SK-N-SH (cell line): ENCODE results near the gene PABPN1L. TPM values are rescaled to one million over a fixed set of nuclear protein-coding genes. Genes with fewer than 3 reads are reported as not detected.
A peak's percentile ranks its signal among the peaks of the same experiment; 100 is the strongest.

Source experiments
- CTCF ChIA-PET: fragments of 300-600, 350-600 bp; formaldehyde crosslinking; extraction: SDS; loops from one replicate; lab custom pipeline; 2021; lab: Yijun Ruan, JAX
- POLR2A ChIA-PET: fragments of 350-600 bp; sonication (Branson Sonifier 250); formaldehyde crosslinking; extraction: SDS; loops from one replicate; lab custom pipeline; 2020; ENCODE audit warnings: antibody characterized with exemption, inconsistent platforms; lab: Yijun Ruan, JAX
- DNase-seq: peaks from one replicate; pipeline ENCODE4 v3.0.0; 2012
- H2AFZ ChIP-seq: fragments of 200-600 bp; sonication (generic); 2 replicates; pipeline ENCODE4 v1.8.1; 2016; ENCODE audit warnings: antibody characterized with exemption, mild to moderate bottlenecking, low read depth
- H3F3A ChIP-seq: fragments of 200-600 bp; sonication (generic); replicated peaks from 2 replicates; pipeline ENCODE3; 2016; ENCODE audit warnings: antibody characterized with exemption, mild to moderate bottlenecking; ENCODE audit not compliant: insufficient read depth
- H3K27ac ChIP-seq, 2 experiments: fragments of 200-500 bp in 1 of 2; fragments of 200-600 bp in 1 of 2; sonication (Bioruptor generic) in 1 of 2; sonication (generic), shearing (Covaris generic) in 1 of 2; 2 replicates each; pipeline versions ENCODE4 v1.5.1 to v1.6.1; 2014 to 2016; ENCODE audit warnings: low read depth in 2 of 2, inconsistent platforms in 1 of 2, low read length in 1 of 2, mild to moderate bottlenecking in 1 of 2, mixed read lengths in 1 of 2
- H3K27me3 ChIP-seq: fragments of 200-600 bp; sonication (generic), shearing (Covaris generic); 2 replicates; pipeline ENCODE4 v1.6.1; 2016; ENCODE audit warnings: mixed run types; ENCODE audit not compliant: insufficient read depth
- H3K36me3 ChIP-seq, 2 experiments: fragments of 200-500 bp in 1 of 2; fragments of 200-600 bp in 1 of 2; sonication (Bioruptor generic) in 1 of 2; sonication (generic) in 1 of 2; replicated peaks in 1 of 2; 2 replicates each; pipeline versions ENCODE3 to v1.5.1; 2014 to 2016; ENCODE audit warnings: low read length in 1 of 2, mild to moderate bottlenecking in 1 of 2; ENCODE audit not compliant: insufficient read depth in 2 of 2, control insufficient read depth in 1 of 2
- H3K4me1 ChIP-seq, 2 experiments: fragments of 200-500 bp in 1 of 2; fragments of 200-600 bp in 1 of 2; sonication (Bioruptor generic) in 1 of 2; sonication (generic), shearing (Covaris generic) in 1 of 2; 2 replicates each; pipeline versions ENCODE4 v1.5.1 to v1.6.1; 2014 to 2016; ENCODE audit warnings: low read depth in 1 of 2, low read length in 1 of 2, mixed run types in 1 of 2; ENCODE audit not compliant: insufficient read depth in 2 of 2, control insufficient read depth in 1 of 2
- H3K4me2 ChIP-seq: fragments of 200-600 bp; sonication (generic), shearing (Covaris generic); 2 replicates; pipeline ENCODE4 v1.6.1; 2017; ENCODE audit warnings: mixed run types
- H3K4me3 ChIP-seq, 2 experiments: fragments of 200-500 bp in 1 of 2; fragments of 200-600 bp in 1 of 2; sonication (Bioruptor generic) in 1 of 2; sonication (generic), shearing (Covaris generic) in 1 of 2; 2 replicates each; pipeline versions ENCODE4 v1.5.1 to v1.8.1; 2014 to 2016; ENCODE audit warnings: low read depth in 2 of 2, inconsistent platforms in 1 of 2, low read length in 1 of 2, mild to moderate bottlenecking in 1 of 2, mixed read lengths in 1 of 2, moderate library complexity in 1 of 2
- H3K79me2 ChIP-seq: fragments of 200-600 bp; sonication (generic); 2 replicates; pipeline ENCODE4 v1.8.1; 2017; ENCODE audit warnings: mild to moderate bottlenecking; ENCODE audit not compliant: insufficient read depth
- H3K9ac ChIP-seq: fragments of 200-600 bp; sonication (generic); 2 replicates; pipeline ENCODE4 v1.6.1; 2017; ENCODE audit warnings: mixed run types
- H3K9me2 ChIP-seq: fragments of 200-600 bp; sonication (generic); 2 replicates; pipeline ENCODE4 v1.6.1; 2017; ENCODE audit warnings: mixed run types
- H3K9me3 ChIP-seq: fragments of 200-600 bp; sonication (generic); 2 replicates; pipeline ENCODE4 v1.6.1; 2017; ENCODE audit warnings: mixed run types, mild to moderate bottlenecking, moderate library complexity
- H4K20me1 ChIP-seq: fragments of 200-600 bp; sonication (generic); 2 replicates; pipeline ENCODE4 v1.6.1; 2017; ENCODE audit warnings: mild to moderate bottlenecking, mixed run types; ENCODE audit not compliant: insufficient read depth
- FOXM1 ChIP-seq: IDR thresholded peaks from 2 replicates; pipeline ENCODE4 v1.4.0; 2012; ENCODE audit warnings: low read depth, mild to moderate bottlenecking
- NRF1 ChIP-seq: IDR thresholded peaks from 2 replicates; pipeline ENCODE4 v1.6.1; 2012; ENCODE audit warnings: low read depth, mild to moderate bottlenecking, low read length
- RXRA ChIP-seq: IDR thresholded peaks from 2 replicates; pipeline ENCODE4 v1.4.0; 2012; ENCODE audit warnings: low read depth, mild to moderate bottlenecking, borderline replicate concordance
- SMC3 ChIP-seq: IDR thresholded peaks from 2 replicates; pipeline ENCODE4 v1.6.1; 2012; ENCODE audit warnings: low read depth, low read length, improper control_type of control experiment
- ZBTB33 ChIP-seq: IDR thresholded peaks from 2 replicates; pipeline ENCODE4 v1.4.0; 2012; ENCODE audit warnings: low read depth, borderline replicate concordance
- WGBS: methylation state at CpG from one replicate; pipeline ENCODE4 v1.1.6; 2017; ENCODE audit warnings: low lambda C conversion rate; 5-methylcytosine and 5-hydroxymethylcytosine counted together
- polyA plus RNA-seq, 3 experiments: library from polyadenylated mRNA; depleted of rRNA; stranded (reverse); fragments of >200 nt; gene quantifications; 2 replicates each; pipeline ENCODE4 v1.2.3, GENCODE V29; 2012
- TF ChIP-seq, protein P1 (sequence below): fragments of 200-600 bp; sonication (generic); IDR thresholded peaks from 2 replicates; pipeline ENCODE4 v1.6.1; 2017; ENCODE audit warnings: antibody characterized with exemption, mild to moderate bottlenecking, moderate library complexity
- TF ChIP-seq, protein P2 (sequence below): fragments of 150-350 bp; IDR thresholded peaks from 2 replicates; pipeline ENCODE4 v1.6.1; 2016; ENCODE audit warnings: mild to moderate bottlenecking, low read depth, low read length

PABPN1L gene
- polyA plus RNA-seq, 1 of the 3 experiments (the other 2 are of a cell fraction): not detected

DNA sequence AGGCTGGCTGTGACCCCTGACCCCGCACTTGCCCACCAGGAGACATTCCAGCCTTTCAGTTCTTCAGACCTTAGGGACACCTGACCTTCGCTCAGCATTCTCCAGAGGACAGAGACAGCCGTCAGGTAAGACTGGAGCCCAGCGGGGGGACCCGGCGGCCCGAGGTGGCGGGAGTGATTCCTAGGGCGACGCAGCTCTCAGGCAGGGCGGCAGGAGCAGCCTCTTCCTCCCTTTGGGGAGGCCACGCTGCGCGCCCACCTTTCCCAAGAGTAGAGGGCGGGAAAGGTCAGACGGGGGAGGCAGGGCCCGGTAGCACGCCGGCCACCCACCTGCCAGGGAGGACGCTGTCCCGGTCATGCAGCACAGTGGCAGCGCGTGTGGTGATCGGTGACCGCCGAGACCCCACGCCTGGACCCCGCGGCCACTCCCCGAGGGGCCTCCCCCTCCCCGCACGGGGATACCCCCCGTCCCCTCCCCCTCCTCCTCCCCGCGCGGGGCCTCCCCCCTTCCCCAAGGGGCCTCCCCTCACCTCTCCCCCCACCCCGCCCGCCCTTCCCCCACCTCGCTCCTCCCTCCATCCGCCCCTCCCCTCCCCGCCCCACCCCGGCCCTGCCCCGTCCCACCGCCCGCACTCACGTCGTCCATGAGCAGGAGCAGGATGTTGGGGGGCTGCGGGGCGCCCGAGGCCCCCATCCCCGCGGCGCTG, 10.2 kb downstream of the PABPN1L start:
- TF ChIP-seq, protein P1, sequence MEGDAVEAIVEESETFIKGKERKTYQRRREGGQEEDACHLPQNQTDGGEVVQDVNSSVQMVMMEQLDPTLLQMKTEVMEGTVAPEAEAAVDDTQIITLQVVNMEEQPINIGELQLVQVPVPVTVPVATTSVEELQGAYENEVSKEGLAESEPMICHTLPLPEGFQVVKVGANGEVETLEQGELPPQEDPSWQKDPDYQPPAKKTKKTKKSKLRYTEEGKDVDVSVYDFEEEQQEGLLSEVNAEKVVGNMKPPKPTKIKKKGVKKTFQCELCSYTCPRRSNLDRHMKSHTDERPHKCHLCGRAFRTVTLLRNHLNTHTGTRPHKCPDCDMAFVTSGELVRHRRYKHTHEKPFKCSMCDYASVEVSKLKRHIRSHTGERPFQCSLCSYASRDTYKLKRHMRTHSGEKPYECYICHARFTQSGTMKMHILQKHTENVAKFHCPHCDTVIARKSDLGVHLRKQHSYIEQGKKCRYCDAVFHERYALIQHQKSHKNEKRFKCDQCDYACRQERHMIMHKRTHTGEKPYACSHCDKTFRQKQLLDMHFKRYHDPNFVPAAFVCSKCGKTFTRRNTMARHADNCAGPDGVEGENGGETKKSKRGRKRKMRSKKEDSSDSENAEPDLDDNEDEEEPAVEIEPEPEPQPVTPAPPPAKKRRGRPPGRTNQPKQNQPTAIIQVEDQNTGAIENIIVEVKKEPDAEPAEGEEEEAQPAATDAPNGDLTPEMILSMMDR: no peak
- no peak for TF ChIP-seq NRF1
- TF ChIP-seq FOXM1: no peak
- no peak for TF ChIP-seq SMC3
- no peak for TF ChIP-seq ZBTB33
- no peak for TF ChIP-seq RXRA
- H3K4me2 ChIP-seq: peak overlapping the region; percentile 99
- 0 out of 2 replicates have a peak, but pooled peaks cover 11% of the 10 kb centered on the region for H4K20me1 ChIP-seq
- H3K9me3 ChIP-seq: no peaks in the 10 kb centered on the region
- peak overlapping the region; percentile 85; the same call in 1 of the 2 replicates for H3K9ac ChIP-seq
- CTCF ChIA-PET: interaction anchor here (0.8 to 3.1 kb wide), 15 partner anchors 10 to 360 kb away, joined by 3 to 42 read pairs (median 5); partner anchors contain the start of genes APRT and PABPN1L
- H3K4me1 ChIP-seq: peaks cover 5 to 15% of the 10 kb centered on the region in 2 experiments; a peak in 1 of 4 replicates
- POLR2A ChIA-PET: no interaction called here
- peak overlapping the region; percentile 90 to 98 for H3K4me3 ChIP-seq
- WGBS: 14% methylated on average over 41 of the region's 53 CpGs
- peaks cover 3 to 28% of the 10 kb centered on the region in 2 experiments for H3K36me3 ChIP-seq
- H3K27me3 ChIP-seq: no peaks in the 10 kb centered on the region
- peaks cover 12% of the 10 kb centered on the region for H3F3A ChIP-seq
- peaks cover 20% of the 10 kb centered on the region for H3K79me2 ChIP-seq
- H3K9me2 ChIP-seq: no peaks in the 10 kb centered on the region
- no peak for DNase-seq
- no peak overlapping the region for H2AFZ ChIP-seq
- H3K27ac ChIP-seq: peak overlapping the region in 1 of 2 experiments; percentile 69; a peak in 1 of 4 replicates

DNA sequence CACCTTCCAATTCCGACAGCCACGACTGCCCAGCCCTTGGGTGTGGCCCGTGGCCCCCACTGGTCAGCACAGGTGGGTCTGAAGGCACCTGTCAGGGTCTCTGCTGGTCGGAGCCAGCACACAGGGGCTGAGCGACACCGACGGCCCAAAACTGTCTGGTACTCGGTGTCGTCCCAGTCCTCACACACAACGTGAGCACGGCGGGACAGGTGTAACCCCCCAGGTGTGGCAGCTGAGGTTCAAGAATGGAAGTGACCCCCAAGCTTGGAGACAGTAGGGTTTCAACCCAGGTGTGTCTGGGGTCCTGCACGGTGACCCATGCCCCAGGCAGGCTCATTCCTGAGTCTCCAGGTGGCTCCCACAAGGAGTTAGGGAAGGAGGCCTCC, 10.7 kb downstream of the PABPN1L start:
- no peaks in the 10 kb centered on the region for H3K27me3 ChIP-seq
- peaks cover 5 to 15% of the 10 kb centered on the region in 2 experiments; a peak in 1 of 4 replicates for H3K4me1 ChIP-seq
- WGBS: 90% methylated on average over 12 of the region's 13 CpGs
- H3K9me2 ChIP-seq: no peaks in the 10 kb centered on the region
- CTCF ChIA-PET: interaction anchor here (1.4 kb wide), 1 partner anchor 11 kb away, joined by 3 read pairs; the partner anchor contains the start of gene PABPN1L
- no peak for TF ChIP-seq RXRA
- TF ChIP-seq, protein P2, sequence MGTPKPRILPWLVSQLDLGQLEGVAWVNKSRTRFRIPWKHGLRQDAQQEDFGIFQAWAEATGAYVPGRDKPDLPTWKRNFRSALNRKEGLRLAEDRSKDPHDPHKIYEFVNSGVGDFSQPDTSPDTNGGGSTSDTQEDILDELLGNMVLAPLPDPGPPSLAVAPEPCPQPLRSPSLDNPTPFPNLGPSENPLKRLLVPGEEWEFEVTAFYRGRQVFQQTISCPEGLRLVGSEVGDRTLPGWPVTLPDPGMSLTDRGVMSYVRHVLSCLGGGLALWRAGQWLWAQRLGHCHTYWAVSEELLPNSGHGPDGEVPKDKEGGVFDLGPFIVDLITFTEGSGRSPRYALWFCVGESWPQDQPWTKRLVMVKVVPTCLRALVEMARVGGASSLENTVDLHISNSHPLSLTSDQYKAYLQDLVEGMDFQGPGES: no peak
- TF ChIP-seq, all 33 proteins: peak for 0
- Histone ChIP-seq H2AFZ (no peak overlapping the region), H3F3A (peaks cover 12% of the 10 kb centered on the region), H4K20me1 (0 out of 2 replicates have a peak, but pooled peaks cover 11% of the 10 kb centered on the region), H3K9me3 (no peaks in the 10 kb centered on the region), H3K36me3 (peaks cover 3 to 26% of the 10 kb centered on the region in 2 experiments), H3K9ac (no peak overlapping the region), H3K27ac (no peak overlapping the region), H3K4me2 (peak overlapping the region; percentile 95), H3K79me2 (peaks cover 20% of the 10 kb centered on the region), H3K4me3 (peak overlapping the region; percentile 66 to 98)
- no peak for DNase-seq
- POLR2A ChIA-PET: no interaction called here
